Measurements from ENCODE around the gene RTF2.

RTF2 gene

GRCh38 chr20:56428410-56428809, 40.0 kb upstream of the RTF2 start:
- H3K4me1 ChIP-seq (ENCODE audit: control insufficient read depth, insufficient read depth, low read length) = peaks cover 14% of the 10 kb centered on the region
- no peaks in the 10 kb centered on the region for H3K9me3 ChIP-seq (ENCODE audit: control insufficient read depth, low read length)
- no peak for DNase-seq (ENCODE audit: low read depth)
- no peak overlapping the region for H3K4me3 ChIP-seq (ENCODE audit: low read length)
- no peaks in the 10 kb centered on the region for H3K27me3 ChIP-seq (replicated peaks; ENCODE audit: control insufficient read depth, insufficient read depth, low read length)
- no peak overlapping the region for H3K9ac ChIP-seq (ENCODE audit: low read length)
- H3K36me3 ChIP-seq (ENCODE audit: control insufficient read depth, insufficient read depth, low read length, severe bottlenecking) = no peaks in the 10 kb centered on the region

- no peaks in the 10 kb centered on the region for H3K27me3 ChIP-seq (replicated peaks; ENCODE audit: control insufficient read depth, insufficient read depth, low read length)
- no peaks in the 10 kb centered on the region for H3K9me3 ChIP-seq (ENCODE audit: control insufficient read depth, low read length)
- H3K36me3 ChIP-seq (ENCODE audit: control insufficient read depth, insufficient read depth, low read length, severe bottlenecking) = no peaks in the 10 kb centered on the region
- no peak overlapping the region for H3K9ac ChIP-seq (ENCODE audit: low read length)
- peaks cover 15% of the 10 kb centered on the region for H3K4me1 ChIP-seq (ENCODE audit: control insufficient read depth, insufficient read depth, low read length)
- no peak overlapping the region for H3K4me3 ChIP-seq (ENCODE audit: low read length)
- DNase-seq (ENCODE audit: low read depth) = no peak
These were observed 39.5 kb upstream of the RTF2 start for GRCh38 chr20:56428881-56429280.

- Histone ChIP-seq H3K9me3 (ENCODE audit: control insufficient read depth, low read length) (no peaks in the 10 kb centered on the region), H3K9ac (ENCODE audit: low read length) (no peak overlapping the region), H3K4me3 (ENCODE audit: low read length) (no peak overlapping the region), H3K4me1 (ENCODE audit: control insufficient read depth, insufficient read depth, low read length) (peaks cover 19% of the 10 kb centered on the region), H3K36me3 (ENCODE audit: control insufficient read depth, insufficient read depth, low read length, severe bottlenecking) (no peaks in the 10 kb centered on the region), H3K27me3 (replicated peaks; ENCODE audit: control insufficient read depth, insufficient read depth, low read length) (no peaks in the 10 kb centered on the region)
- DNase-seq (ENCODE audit: low read depth) = peak; percentile 37
These were observed 38.9 kb upstream of the RTF2 start for GRCh38 chr20:56429502-56429901.

GRCh38 chr20:56429941-56430340, 38.5 kb upstream of the RTF2 start:
- Histone ChIP-seq H3K4me3 (ENCODE audit: low read length) (no peak overlapping the region), H3K9me3 (ENCODE audit: control insufficient read depth, low read length) (no peaks in the 10 kb centered on the region), H3K36me3 (ENCODE audit: control insufficient read depth, insufficient read depth, low read length, severe bottlenecking) (no peaks in the 10 kb centered on the region), H3K27me3 (replicated peaks; ENCODE audit: control insufficient read depth, insufficient read depth, low read length) (no peaks in the 10 kb centered on the region), H3K4me1 (ENCODE audit: control insufficient read depth, insufficient read depth, low read length) (peaks cover 20% of the 10 kb centered on the region), H3K9ac (ENCODE audit: low read length) (no peak overlapping the region)
- DNase-seq (ENCODE audit: low read depth) = no peak

GRCh38 chr20:56430461-56430860, 38.0 kb upstream of the RTF2 start:
- H3K4me1 ChIP-seq (ENCODE audit: control insufficient read depth, insufficient read depth, low read length) = peaks cover 22% of the 10 kb centered on the region
- H3K36me3 ChIP-seq (ENCODE audit: control insufficient read depth, insufficient read depth, low read length, severe bottlenecking) = no peaks in the 10 kb centered on the region
- no peaks in the 10 kb centered on the region for H3K9me3 ChIP-seq (ENCODE audit: control insufficient read depth, low read length)
- DNase-seq (ENCODE audit: low read depth) = no peak
- H3K9ac ChIP-seq (ENCODE audit: low read length) = no peak overlapping the region
- no peak overlapping the region for H3K4me3 ChIP-seq (ENCODE audit: low read length)
- H3K27me3 ChIP-seq (replicated peaks; ENCODE audit: control insufficient read depth, insufficient read depth, low read length) = no peaks in the 10 kb centered on the region

- Histone ChIP-seq H3K9ac (ENCODE audit: low read length) (no peak overlapping the region), H3K27me3 (replicated peaks; ENCODE audit: control insufficient read depth, insufficient read depth, low read length) (no peaks in the 10 kb centered on the region), H3K4me1 (ENCODE audit: control insufficient read depth, insufficient read depth, low read length) (peaks cover 22% of the 10 kb centered on the region), H3K36me3 (ENCODE audit: control insufficient read depth, insufficient read depth, low read length, severe bottlenecking) (no peaks in the 10 kb centered on the region), H3K9me3 (ENCODE audit: control insufficient read depth, low read length) (no peaks in the 10 kb centered on the region), H3K4me3 (ENCODE audit: low read length) (no peak overlapping the region)
- no peak for DNase-seq (ENCODE audit: low read depth)
These were observed 37.5 kb upstream of the RTF2 start for GRCh38 chr20:56430957-56431356.

GRCh38 chr20:56431471-56431870, 37.0 kb upstream of the RTF2 start:
- DNase-seq (ENCODE audit: low read depth) = no peak
- Histone ChIP-seq H3K36me3 (ENCODE audit: control insufficient read depth, insufficient read depth, low read length, severe bottlenecking) (no peaks in the 10 kb centered on the region), H3K9ac (ENCODE audit: low read length) (no peak overlapping the region), H3K4me3 (ENCODE audit: low read length) (no peak overlapping the region), H3K27me3 (replicated peaks; ENCODE audit: control insufficient read depth, insufficient read depth, low read length) (no peaks in the 10 kb centered on the region), H3K9me3 (ENCODE audit: control insufficient read depth, low read length) (no peaks in the 10 kb centered on the region), H3K4me1 (ENCODE audit: control insufficient read depth, insufficient read depth, low read length) (peaks cover 22% of the 10 kb centered on the region)

GRCh38 chr20:56433221-56433879, 35.1 kb upstream of the RTF2 start:
- no peak for DNase-seq (ENCODE audit: low read depth)
- Histone ChIP-seq H3K9ac (ENCODE audit: low read length) (peak overlapping the region; percentile 8), H3K36me3 (ENCODE audit: control insufficient read depth, insufficient read depth, low read length, severe bottlenecking) (no peaks in the 10 kb centered on the region), H3K27me3 (replicated peaks; ENCODE audit: control insufficient read depth, insufficient read depth, low read length) (no peaks in the 10 kb centered on the region), H3K9me3 (ENCODE audit: control insufficient read depth, low read length) (no peaks in the 10 kb centered on the region), H3K4me3 (ENCODE audit: low read length) (peak overlapping the region; percentile 34), H3K4me1 (ENCODE audit: control insufficient read depth, insufficient read depth, low read length) (peaks cover 22% of the 10 kb centered on the region)

GRCh38 chr20:56433880-56434255, 34.6 kb upstream of the RTF2 start:
- Histone ChIP-seq H3K9me3 (ENCODE audit: control insufficient read depth, low read length) (no peaks in the 10 kb centered on the region), H3K4me1 (ENCODE audit: control insufficient read depth, insufficient read depth, low read length) (peaks cover 22% of the 10 kb centered on the region), H3K36me3 (ENCODE audit: control insufficient read depth, insufficient read depth, low read length, severe bottlenecking) (no peaks in the 10 kb centered on the region), H3K27me3 (replicated peaks; ENCODE audit: control insufficient read depth, insufficient read depth, low read length) (no peaks in the 10 kb centered on the region), H3K9ac (ENCODE audit: low read length) (peak overlapping the region; percentile 8), H3K4me3 (ENCODE audit: low read length) (peak overlapping the region; percentile 34)
- DNase-seq (ENCODE audit: low read depth) = peak; percentile 62

GRCh38 chr20:56437196-56437960, 31.0 kb upstream of the RTF2 start:
- Histone ChIP-seq H3K9me3 (ENCODE audit: control insufficient read depth, low read length) (no peaks in the 10 kb centered on the region), H3K4me1 (ENCODE audit: control insufficient read depth, insufficient read depth, low read length) (peaks cover 38% of the 10 kb centered on the region), H3K4me3 (ENCODE audit: low read length) (no peak overlapping the region), H3K36me3 (ENCODE audit: control insufficient read depth, insufficient read depth, low read length, severe bottlenecking) (no peaks in the 10 kb centered on the region), H3K27me3 (replicated peaks; ENCODE audit: control insufficient read depth, insufficient read depth, low read length) (no peaks in the 10 kb centered on the region), H3K9ac (ENCODE audit: low read length) (no peak overlapping the region)
- no peak for DNase-seq (ENCODE audit: low read depth)

- DNase-seq (ENCODE audit: low read depth) = no peak
- H3K9me3 ChIP-seq (ENCODE audit: control insufficient read depth, low read length) = no peaks in the 10 kb centered on the region
- peaks cover 41% of the 10 kb centered on the region for H3K4me1 ChIP-seq (ENCODE audit: control insufficient read depth, insufficient read depth, low read length)
- H3K36me3 ChIP-seq (ENCODE audit: control insufficient read depth, insufficient read depth, low read length, severe bottlenecking) = no peaks in the 10 kb centered on the region
- H3K9ac ChIP-seq (ENCODE audit: low read length) = no peak overlapping the region
- no peaks in the 10 kb centered on the region for H3K27me3 ChIP-seq (replicated peaks; ENCODE audit: control insufficient read depth, insufficient read depth, low read length)
- H3K4me3 ChIP-seq (ENCODE audit: low read length) = no peak overlapping the region
These were observed 30.1 kb upstream of the RTF2 start for GRCh38 chr20:56438284-56438683.

Measured in adipocyte (in vitro differentiated cells).